Lower leg skin (tissue), 4 donors: ENCODE results near the gene TTC29. TPM values are rescaled to one million over a fixed set of nuclear protein-coding genes. Genes with fewer than 3 reads are reported as not detected.
"Not testable (repeated sequence)": the region's sequence is repeated elsewhere in the genome, so short reads cannot be mapped to it uniquely, and the experiment has no call there.

ENCODE experiments used
- DNase-seq, 2 donors: peaks; one replicate each; pipeline ENCODE4 v3.0.0-alpha.2; 2019; ENCODE audit warnings: low spot score in 2 of 2
- H3K4me3 ChIP-seq: fragments of 200-600 bp; sonication (generic); 2 replicates; pipeline ENCODE4 v1.5.1; 2017; ENCODE audit warnings: mild to moderate bottlenecking, low read depth; ENCODE audit not compliant: poor library complexity, severe bottlenecking
- CTCF ChIP-seq, 3 donors: fragments of 450-650 bp; IDR thresholded peaks; one replicate each; pipeline ENCODE4 v1.5.1; 2016; ENCODE audit warnings: antibody characterized with exemption in 3 of 3, mild to moderate bottlenecking in 3 of 3, moderate library complexity in 2 of 3
- POLR2A ChIP-seq, 2 donors: fragments of 450-650 bp; IDR thresholded peaks; one replicate each; pipeline ENCODE4 v1.6.1; 2016 to 2017; ENCODE audit warnings: antibody characterized with exemption in 2 of 2, mild to moderate bottlenecking in 1 of 2, moderate library complexity in 1 of 2
- WGBS, 2 donors: methylation state at CpG; one replicate each; pipeline ENCODE4 v1.1.5; 2018; 5-methylcytosine and 5-hydroxymethylcytosine counted together
- intact Hi-C: fragments of 100-400 bp; cut with DNase I; formaldehyde crosslinking; loops from one replicate; pipeline ENCODE4 v1.15.0; 2023; ENCODE audit warnings: low total_unique reads
- total RNA-seq, 4 donors: library from RNA; depleted of rRNA; stranded (reverse); fragments of >200 nt; gene quantifications; one replicate each; pipeline ENCODE4 v1.1.0, GENCODE V29; 2016

The TTC29 gene
- total RNA-seq, 4 donors from 2014 or later: 0.13 TPM; not detected in 3

GRCh38 chr4:146840731-146841130 lies 104.9 kb downstream of the TTC29 start:
- intact Hi-C loops: no loop called here
- H3K4me3 ChIP-seq: no peak overlapping the region
- DNase-seq: no peak
- TF ChIP-seq POLR2A (IDR thresholded peaks at IDR 0.05) (no peak), CTCF (IDR thresholded peaks at IDR 0.05) (no peak)

DNA sequence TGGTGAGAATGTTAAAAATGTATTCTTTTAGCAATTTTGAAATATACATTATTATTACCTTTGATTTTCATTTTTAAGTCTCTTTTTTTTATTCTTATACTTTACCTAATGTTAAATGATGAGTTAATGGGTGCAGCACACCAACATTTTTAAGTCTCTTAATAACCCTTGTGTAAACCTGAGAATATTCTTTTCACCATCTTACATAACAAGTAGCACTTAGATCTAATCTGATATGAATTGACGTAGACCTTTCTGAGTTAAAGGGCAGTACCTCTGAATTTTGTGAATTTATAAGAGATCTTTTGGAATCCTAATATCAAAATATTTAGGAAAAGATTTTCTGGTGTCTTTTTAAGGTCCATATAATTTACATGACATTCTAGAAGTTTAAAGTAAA lies 110.6 kb downstream of the TTC29 start:
- WGBS, 2 donors: 73 to 84% methylated on average over 1 of the region's 1 CpG
- intact Hi-C loops: no loop called here
- DNase-seq: no peak
- TF ChIP-seq CTCF (IDR thresholded peaks at IDR 0.05) (no peak), POLR2A (IDR thresholded peaks at IDR 0.05) (no peak)
- no peak overlapping the region for H3K4me3 ChIP-seq

GRCh38 chr4:146834263-146835034 lies 111.2 kb downstream of the TTC29 start:
- DNase-seq: no peak
- 57 to 61% methylated on average over 6 of the region's 6 CpGs for WGBS, 2 donors
- intact Hi-C loops: no loop called here
- H3K4me3 ChIP-seq: no peak overlapping the region
- TF ChIP-seq POLR2A (IDR thresholded peaks at IDR 0.05) (no peak), CTCF (IDR thresholded peaks at IDR 0.05) (no peak)

- DNase-seq: no peak
- H3K4me3 ChIP-seq: no peak overlapping the region
- 81 to 85% methylated on average over 3 of the region's 3 CpGs for WGBS, 2 donors
- TF ChIP-seq POLR2A (IDR thresholded peaks at IDR 0.05): no peak
- no peak for TF ChIP-seq CTCF (IDR thresholded peaks at IDR 0.05)
- intact Hi-C loops: no loop called here
Observed at GRCh38 chr4:146833530-146833929, 112.1 kb downstream of the TTC29 start.

DNA sequence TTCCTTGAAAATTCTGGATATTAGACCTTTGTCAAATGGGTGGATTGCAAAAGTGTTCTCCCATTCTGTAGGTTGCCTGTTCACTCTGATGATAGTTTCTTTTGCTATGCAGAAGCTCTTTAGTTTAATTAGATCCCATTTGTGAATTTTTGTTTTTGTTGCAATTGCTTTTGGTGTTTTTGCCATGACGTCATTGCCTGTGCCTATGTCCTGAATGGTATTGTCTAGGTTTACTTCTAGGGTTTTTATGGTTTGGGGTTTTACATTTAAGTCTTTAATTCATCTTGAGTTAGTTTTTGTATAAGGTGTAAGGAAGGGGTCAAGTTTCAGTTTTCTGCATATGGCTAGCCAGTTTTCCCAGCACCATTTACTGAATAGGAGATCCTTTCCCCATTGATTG lies 122.7 kb downstream of the TTC29 start:
- H3K4me3 ChIP-seq, DNase-seq, intact Hi-C loops: not testable (repeated sequence)
- 90 to 93% methylated on average over 1 of the region's 1 CpG for WGBS, 2 donors

- no peak for DNase-seq
- no peak overlapping the region for H3K4me3 ChIP-seq
- TF ChIP-seq CTCF (IDR thresholded peaks at IDR 0.05) (no peak), POLR2A (IDR thresholded peaks at IDR 0.05) (no peak)
- WGBS, 2 donors: 65 to 66% methylated on average over 5 of the region's 5 CpGs
- intact Hi-C loops: no loop called here
Observed at GRCh38 chr4:146814750-146815149, 130.9 kb downstream of the TTC29 start.
